Measurements from ENCODE around the gene TOR1AIP2.

The TOR1AIP2 gene

GRCh38 chr1:179825798-179826460, 51.7 kb downstream of the TOR1AIP2 start:
- DNase-seq (ENCODE audit: low spot score) = no peak

- DNase-seq (ENCODE audit: low spot score) = no peak
Observed at GRCh38 chr1:179825206-179825605, 52.4 kb downstream of the TOR1AIP2 start.

GRCh38 chr1:179824265-179824664, 53.3 kb downstream of the TOR1AIP2 start:
- DNase-seq (ENCODE audit: low spot score) = no peak

- DNase-seq (ENCODE audit: low spot score) = no peak
Observed at GRCh38 chr1:179823693-179824092, 53.9 kb downstream of the TOR1AIP2 start.

GRCh38 chr1:179822065-179822464, 55.5 kb downstream of the TOR1AIP2 start:
- DNase-seq (ENCODE audit: low spot score) = no peak

- no peak for DNase-seq (ENCODE audit: low spot score)
Observed at GRCh38 chr1:179821524-179821923, 56.1 kb downstream of the TOR1AIP2 start.

GRCh38 chr1:179820226-179820970, 57.2 kb downstream of the TOR1AIP2 start:
- DNase-seq (ENCODE audit: low spot score) = no peak

- no peak for DNase-seq (ENCODE audit: low spot score)
Observed at GRCh38 chr1:179818743-179819173, 58.8 kb downstream of the TOR1AIP2 start.

GRCh38 chr1:179818260-179818659, 59.3 kb downstream of the TOR1AIP2 start:
- DNase-seq (ENCODE audit: low spot score) = no peak

- DNase-seq (ENCODE audit: low spot score) = no peak
Observed at GRCh38 chr1:179817789-179818188, 59.8 kb downstream of the TOR1AIP2 start.

GRCh38 chr1:179817056-179817455, 60.5 kb downstream of the TOR1AIP2 start:
- no peak for DNase-seq (ENCODE audit: low spot score)

- peak; percentile 11 for DNase-seq (ENCODE audit: low spot score)
Observed at GRCh38 chr1:179816196-179816960, 61.2 kb downstream of the TOR1AIP2 start.

GRCh38 chr1:179815641-179816040, 62.0 kb downstream of the TOR1AIP2 start:
- DNase-seq (ENCODE audit: low spot score) = peak; percentile 11

GRCh38 chr1:179814546-179814838, 63.1 kb downstream of the TOR1AIP2 start:
- no peak for DNase-seq (ENCODE audit: low spot score)

- no peak for DNase-seq (ENCODE audit: low spot score)
Observed at GRCh38 chr1:179813626-179814545, 63.7 kb downstream of the TOR1AIP2 start.

- no peak for DNase-seq (ENCODE audit: low spot score)
Observed at GRCh38 chr1:179812501-179813292, 64.9 kb downstream of the TOR1AIP2 start.

GRCh38 chr1:179810367-179810715, 67.3 kb downstream of the TOR1AIP2 start:
- DNase-seq (ENCODE audit: low spot score) = no peak

- DNase-seq (ENCODE audit: low spot score) = peak; percentile 76
Observed at GRCh38 chr1:179809506-179810366, 67.9 kb downstream of the TOR1AIP2 start.

GRCh38 chr1:179808503-179808902, 69.1 kb downstream of the TOR1AIP2 start:
- no peak for DNase-seq (ENCODE audit: low spot score)
